Suppressor macrophage (primary cell): ENCODE measurements around the gene RSAD2.
"Not testable (repeated sequence)": the region's sequence is repeated elsewhere in the genome, so short reads cannot be mapped to it uniquely, and the experiment has no call there.

Source experiments
- DNase-seq, 4 experiments: peaks; one replicate each; pipeline ENCODE4 v3.0.0-alpha.2; 2020 to 2022
- total RNA-seq, 17 experiments: gene quantifications; one replicate each; lab custom pipeline; 2026; ENCODE audit warnings: mixed read lengths in 6 of 17, inconsistent platforms in 3 of 17; lab: John Stamatoyannopoulos, UW

Gene RSAD2
- 2.7 to 2,751 (median 7.3) reads per million in 17 experiments for total RNA-seq

GRCh38 chr2:6877402-6878304, at the start of gene RSAD2:
RSAD2 (plus strand) TSS chr2:6877777; CDS start chr2:6877801, 24 bp downstream.
- peak; percentile 27 to 63 (median 52) for DNase-seq

- DNase-seq = peak; percentile 40 to 84 (median 66)
Observed at GRCh38 chr2:6828299-6828584, 49.3 kb upstream of the RSAD2 start.

GRCh38 chr2:6831229-6831628, 46.3 kb upstream of the RSAD2 start:
- no peak for DNase-seq

GRCh38 chr2:6832596-6833299, 44.8 kb upstream of the RSAD2 start:
- peak in 2 of 4 experiments; percentile 7 to 45 for DNase-seq

- no peak for DNase-seq
Observed at GRCh38 chr2:6833300-6833604, 44.3 kb upstream of the RSAD2 start.

- DNase-seq = no peak
Observed at GRCh38 chr2:6834163-6834562, 43.4 kb upstream of the RSAD2 start.

- DNase-seq = no peak
Observed at GRCh38 chr2:6835467-6835866, 42.1 kb upstream of the RSAD2 start.

- DNase-seq = no peak
Observed at GRCh38 chr2:6838673-6839319, 38.8 kb upstream of the RSAD2 start.

GRCh38 chr2:6841537-6842287, 35.9 kb upstream of the RSAD2 start:
- no peak for DNase-seq

GRCh38 chr2:6845312-6845711, 32.3 kb upstream of the RSAD2 start:
- DNase-seq = peak in 3 of 4 experiments; percentile 17 to 49 (median 37)

GRCh38 chr2:6845903-6846302, 31.7 kb upstream of the RSAD2 start:
- DNase-seq = no peak

- DNase-seq = no peak
Observed at GRCh38 chr2:6846540-6846939, 31.0 kb upstream of the RSAD2 start.

GRCh38 chr2:6846967-6847681, 30.5 kb upstream of the RSAD2 start:
- DNase-seq = no peak

- DNase-seq = no peak
Observed at GRCh38 chr2:6852195-6852594, 25.4 kb upstream of the RSAD2 start.

GRCh38 chr2:6854416-6854815, 23.2 kb upstream of the RSAD2 start:
- DNase-seq = no peak

GRCh38 chr2:6855860-6856547, 21.6 kb upstream of the RSAD2 start:
- DNase-seq = peak in 1 of 4 experiments; percentile 27

- DNase-seq = peak in 1 of 4 experiments; percentile 5
Observed at GRCh38 chr2:6856548-6856920, 21.0 kb upstream of the RSAD2 start.

- DNase-seq = not testable (repeated sequence)
Observed at GRCh38 chr2:6858466-6859027, 19.0 kb upstream of the RSAD2 start.

GRCh38 chr2:6860296-6860695, 17.3 kb upstream of the RSAD2 start:
- no peak for DNase-seq

- peak in 1 of 4 experiments; percentile 5 for DNase-seq
Observed at GRCh38 chr2:6863792-6864191, 13.8 kb upstream of the RSAD2 start.

GRCh38 chr2:6864231-6864754, 13.3 kb upstream of the RSAD2 start:
- DNase-seq = no peak
